SK-N-SH treated with all-trans-retinoic acid at 6 μM for 48 hours (cell line): ENCODE results near the gene CDKN1A.

Source experiments
- ATAC-seq: fragments of 200-7000 bp; cut with Tn5 transposase; 3 replicates; pipeline ENCODE4 v1.9.1; 2020; ENCODE audit warnings: mild to moderate bottlenecking, moderate library complexity
- ARNTL ChIP-seq: fragments of 450-650 bp; formaldehyde crosslinking; IDR thresholded peaks from 2 replicates; pipeline ENCODE4 v1.5.0; 2020; ENCODE audit warnings: low read depth, mild to moderate bottlenecking, moderate library complexity, borderline replicate concordance
- BACH2 ChIP-seq: fragments of 250-450 bp; sonication (Bioruptor Pico); IDR thresholded peaks from 2 replicates; pipeline ENCODE4 v1.9.0; 2021; ENCODE audit warnings: mild to moderate bottlenecking, borderline replicate concordance
- CREB5 ChIP-seq: fragments of 250-450 bp; sonication (Bioruptor Pico); IDR thresholded peaks from 2 replicates; pipeline ENCODE4 v1.5.1; 2020; ENCODE audit warnings: low read depth, mild to moderate bottlenecking, moderate library complexity
- CSDC2 ChIP-seq: fragments of 250-450 bp; sonication (Bioruptor Pico); IDR thresholded peaks from 2 replicates; pipeline ENCODE4 v1.5.0; 2020; ENCODE audit warnings: mild to moderate bottlenecking, moderate library complexity
- ESRRG ChIP-seq: fragments of 250-450 bp; sonication (Bioruptor Pico); IDR thresholded peaks from 2 replicates; pipeline ENCODE4 v1.6.1; 2021; ENCODE audit warnings: mild to moderate bottlenecking
- ISL1 ChIP-seq: fragments of 250-450 bp; sonication (Bioruptor Pico); IDR thresholded peaks from 2 replicates; pipeline ENCODE4 v2.1.2; 2022; ENCODE audit warnings: mild to moderate bottlenecking, moderate library complexity
- OSR1 ChIP-seq: fragments of 250-450 bp; sonication (Bioruptor Pico); IDR thresholded peaks from 2 replicates; pipeline ENCODE4 v1.8.0; 2022; ENCODE audit warnings: moderate library complexity, mild to moderate bottlenecking, inconsistent platforms
- PATZ1 ChIP-seq: fragments of 250-450 bp; sonication (Bioruptor Pico); IDR thresholded peaks from 2 replicates; pipeline ENCODE4 v1.8.0; 2020; ENCODE audit warnings: mild to moderate bottlenecking, moderate library complexity, borderline replicate concordance
- SNAI2 ChIP-seq: fragments of 250-450 bp; sonication (Bioruptor Pico); IDR thresholded peaks from 2 replicates; pipeline ENCODE4 v1.5.0; 2020; ENCODE audit warnings: mild to moderate bottlenecking, moderate library complexity
- TCF4 ChIP-seq: fragments of 250-450 bp; sonication (Bioruptor Pico); IDR thresholded peaks from 2 replicates; pipeline ENCODE4 v1.8.0; 2021; ENCODE audit warnings: mild to moderate bottlenecking, moderate library complexity, borderline replicate concordance
- TOX ChIP-seq: fragments of 250-450 bp; sonication (Bioruptor Pico); IDR thresholded peaks from 2 replicates; pipeline ENCODE4 v1.8.0; 2021; ENCODE audit warnings: mild to moderate bottlenecking, moderate library complexity, borderline replicate concordance
- ZC3H10 ChIP-seq: fragments of 250-450 bp; sonication (Bioruptor Pico); IDR thresholded peaks from 2 replicates; pipeline ENCODE4 v1.5.1; 2021; ENCODE audit warnings: mild to moderate bottlenecking, moderate library complexity
- ZFP3 ChIP-seq: fragments of 250-450 bp; sonication (Bioruptor Pico); IDR thresholded peaks from 2 replicates; pipeline ENCODE4 v1.5.0; 2020; ENCODE audit warnings: mild to moderate bottlenecking, moderate library complexity
- ZFP30 ChIP-seq: fragments of 450-650 bp; formaldehyde crosslinking; IDR thresholded peaks from 2 replicates; pipeline ENCODE4 v1.5.0; 2022; ENCODE audit warnings: mild to moderate bottlenecking, moderate library complexity
- ZNF565 ChIP-seq: fragments of 450-650 bp; formaldehyde crosslinking; conservative IDR thresholded peaks from 2 replicates; pipeline ENCODE4 v1.5.0; 2020; ENCODE audit warnings: low read depth, mild to moderate bottlenecking, moderate library complexity
- ZNF70 ChIP-seq: fragments of 450-650 bp; formaldehyde crosslinking; IDR thresholded peaks from 2 replicates; pipeline ENCODE4 v1.5.0; 2020; ENCODE audit warnings: mild to moderate bottlenecking, moderate library complexity
- ZNF8 ChIP-seq: fragments of 450-650 bp; formaldehyde crosslinking; IDR thresholded peaks from 2 replicates; pipeline ENCODE4 v1.5.0; 2020; ENCODE audit warnings: mild to moderate bottlenecking, moderate library complexity
- TF ChIP-seq, protein P1 (sequence below): fragments of 250-450 bp; sonication (Bioruptor Pico); IDR thresholded peaks from 2 replicates; pipeline ENCODE4 v1.5.0; 2020; ENCODE audit warnings: mild to moderate bottlenecking, moderate library complexity
- TF ChIP-seq, protein P2 (sequence below): fragments of 250-450 bp; sonication (Bioruptor Pico); IDR thresholded peaks from 2 replicates; pipeline ENCODE4 v1.8.0; 2021; ENCODE audit warnings: low read depth, mild to moderate bottlenecking, moderate library complexity, borderline replicate concordance

Gene CDKN1A

DNA sequence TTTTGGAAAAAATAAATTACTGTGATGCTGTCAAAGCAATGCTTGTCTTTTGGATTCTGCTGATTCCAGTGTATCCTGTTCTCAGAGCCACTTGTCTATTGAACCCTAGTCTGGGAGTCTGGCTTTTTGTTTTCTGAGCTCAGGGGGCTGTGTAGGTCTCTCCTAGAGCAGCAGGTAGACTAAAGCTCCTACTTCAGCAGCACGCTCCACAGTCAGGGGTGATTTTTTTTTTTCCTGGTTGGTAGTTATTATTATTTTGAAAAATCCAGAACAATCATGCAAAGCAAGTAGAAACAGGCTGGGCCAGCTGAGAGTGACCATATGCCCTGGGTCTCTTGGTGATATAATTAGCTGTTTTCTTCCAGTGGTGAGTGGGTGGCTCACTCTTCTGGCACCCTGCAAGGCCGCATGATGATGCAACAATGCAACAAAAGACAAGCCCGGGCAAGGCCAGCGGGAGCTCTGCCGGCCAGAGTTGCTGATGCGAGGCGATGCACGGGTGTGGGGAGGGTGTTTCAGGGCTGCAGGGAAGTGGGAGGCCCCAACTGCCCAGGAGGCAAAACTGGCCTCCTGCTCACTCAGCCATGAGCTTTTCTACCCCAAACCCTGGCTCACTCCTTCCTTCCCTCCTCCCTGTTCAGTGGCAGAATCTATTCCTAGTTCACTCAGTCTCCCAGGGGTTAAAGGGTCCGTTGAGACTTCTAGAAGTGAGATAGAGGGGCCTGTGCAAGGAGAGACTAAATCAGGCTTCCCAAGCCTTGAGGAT, 11.5 kb upstream of the CDKN1A start:
- TF ChIP-seq CREB5 (CRISPR knock-in tag) (no peak), ISL1 (CRISPR knock-in tag) (peak; percentile 35), TCF4 (no peak), ZNF565 (CRISPR knock-in tag) (no peak), ZNF70 (CRISPR knock-in tag) (peak; percentile 81), ZFP30 (no peak), ZFP3 (CRISPR knock-in tag) (peak; percentile 78), PATZ1 (CRISPR knock-in tag) (no peak), OSR1 (CRISPR knock-in tag) (0 out of 2 replicates have a peak, but pooled peaks have one; percentile 78), CSDC2 (CRISPR knock-in tag) (peak; percentile 81), SNAI2 (0 out of 2 replicates have a peak, but pooled peaks have one; percentile 28)
- TF ChIP-seq, protein P1, sequence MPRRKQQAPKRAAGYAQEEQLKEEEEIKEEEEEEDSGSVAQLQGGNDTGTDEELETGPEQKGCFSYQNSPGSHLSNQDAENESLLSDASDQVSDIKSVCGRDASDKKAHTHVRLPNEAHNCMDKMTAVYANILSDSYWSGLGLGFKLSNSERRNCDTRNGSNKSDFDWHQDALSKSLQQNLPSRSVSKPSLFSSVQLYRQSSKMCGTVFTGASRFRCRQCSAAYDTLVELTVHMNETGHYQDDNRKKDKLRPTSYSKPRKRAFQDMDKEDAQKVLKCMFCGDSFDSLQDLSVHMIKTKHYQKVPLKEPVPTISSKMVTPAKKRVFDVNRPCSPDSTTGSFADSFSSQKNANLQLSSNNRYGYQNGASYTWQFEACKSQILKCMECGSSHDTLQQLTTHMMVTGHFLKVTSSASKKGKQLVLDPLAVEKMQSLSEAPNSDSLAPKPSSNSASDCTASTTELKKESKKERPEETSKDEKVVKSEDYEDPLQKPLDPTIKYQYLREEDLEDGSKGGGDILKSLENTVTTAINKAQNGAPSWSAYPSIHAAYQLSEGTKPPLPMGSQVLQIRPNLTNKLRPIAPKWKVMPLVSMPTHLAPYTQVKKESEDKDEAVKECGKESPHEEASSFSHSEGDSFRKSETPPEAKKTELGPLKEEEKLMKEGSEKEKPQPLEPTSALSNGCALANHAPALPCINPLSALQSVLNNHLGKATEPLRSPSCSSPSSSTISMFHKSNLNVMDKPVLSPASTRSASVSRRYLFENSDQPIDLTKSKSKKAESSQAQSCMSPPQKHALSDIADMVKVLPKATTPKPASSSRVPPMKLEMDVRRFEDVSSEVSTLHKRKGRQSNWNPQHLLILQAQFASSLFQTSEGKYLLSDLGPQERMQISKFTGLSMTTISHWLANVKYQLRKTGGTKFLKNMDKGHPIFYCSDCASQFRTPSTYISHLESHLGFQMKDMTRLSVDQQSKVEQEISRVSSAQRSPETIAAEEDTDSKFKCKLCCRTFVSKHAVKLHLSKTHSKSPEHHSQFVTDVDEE (CRISPR knock-in tag), result 0 out of 2 replicates have a peak, but pooled peaks have one; percentile 51
- ATAC-seq, result peak; percentile 89

- ATAC-seq, result no peak
- TF ChIP-seq SNAI2, result no peak
- TF ChIP-seq ZNF8 (CRISPR knock-in tag), result no peak
- TF ChIP-seq ZNF70 (CRISPR knock-in tag), result no peak
- no peak for TF ChIP-seq TOX (CRISPR knock-in tag)
- no peak for TF ChIP-seq TCF4
- TF ChIP-seq PATZ1 (CRISPR knock-in tag), result no peak
- no peak for TF ChIP-seq CREB5 (CRISPR knock-in tag)
- TF ChIP-seq, protein P2, sequence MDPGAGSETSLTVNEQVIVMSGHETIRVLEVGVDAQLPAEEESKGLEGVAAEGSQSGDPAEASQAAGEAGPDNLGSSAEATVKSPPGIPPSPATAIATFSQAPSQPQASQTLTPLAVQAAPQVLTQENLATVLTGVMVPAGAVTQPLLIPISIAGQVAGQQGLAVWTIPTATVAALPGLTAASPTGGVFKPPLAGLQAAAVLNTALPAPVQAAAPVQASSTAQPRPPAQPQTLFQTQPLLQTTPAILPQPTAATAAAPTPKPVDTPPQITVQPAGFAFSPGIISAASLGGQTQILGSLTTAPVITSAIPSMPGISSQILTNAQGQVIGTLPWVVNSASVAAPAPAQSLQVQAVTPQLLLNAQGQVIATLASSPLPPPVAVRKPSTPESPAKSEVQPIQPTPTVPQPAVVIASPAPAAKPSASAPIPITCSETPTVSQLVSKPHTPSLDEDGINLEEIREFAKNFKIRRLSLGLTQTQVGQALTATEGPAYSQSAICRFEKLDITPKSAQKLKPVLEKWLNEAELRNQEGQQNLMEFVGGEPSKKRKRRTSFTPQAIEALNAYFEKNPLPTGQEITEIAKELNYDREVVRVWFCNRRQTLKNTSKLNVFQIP, result no peak
- TF ChIP-seq ESRRG (CRISPR knock-in tag), result no peak
- no peak for TF ChIP-seq ISL1 (CRISPR knock-in tag)
- no peak for TF ChIP-seq ZFP30
- TF ChIP-seq ARNTL (CRISPR knock-in tag), result no peak
- TF ChIP-seq ZNF565 (CRISPR knock-in tag), result no peak
- TF ChIP-seq OSR1 (CRISPR knock-in tag), result no peak
- no peak for TF ChIP-seq BACH2 (CRISPR knock-in tag)
- no peak for TF ChIP-seq ZC3H10 (CRISPR knock-in tag)
These were observed 9.9 kb upstream of the CDKN1A start for GRCh38 chr6:36668591-36668990.
